ENCODE measurements around the gene DSCAML1.

Gene DSCAML1

DNA sequence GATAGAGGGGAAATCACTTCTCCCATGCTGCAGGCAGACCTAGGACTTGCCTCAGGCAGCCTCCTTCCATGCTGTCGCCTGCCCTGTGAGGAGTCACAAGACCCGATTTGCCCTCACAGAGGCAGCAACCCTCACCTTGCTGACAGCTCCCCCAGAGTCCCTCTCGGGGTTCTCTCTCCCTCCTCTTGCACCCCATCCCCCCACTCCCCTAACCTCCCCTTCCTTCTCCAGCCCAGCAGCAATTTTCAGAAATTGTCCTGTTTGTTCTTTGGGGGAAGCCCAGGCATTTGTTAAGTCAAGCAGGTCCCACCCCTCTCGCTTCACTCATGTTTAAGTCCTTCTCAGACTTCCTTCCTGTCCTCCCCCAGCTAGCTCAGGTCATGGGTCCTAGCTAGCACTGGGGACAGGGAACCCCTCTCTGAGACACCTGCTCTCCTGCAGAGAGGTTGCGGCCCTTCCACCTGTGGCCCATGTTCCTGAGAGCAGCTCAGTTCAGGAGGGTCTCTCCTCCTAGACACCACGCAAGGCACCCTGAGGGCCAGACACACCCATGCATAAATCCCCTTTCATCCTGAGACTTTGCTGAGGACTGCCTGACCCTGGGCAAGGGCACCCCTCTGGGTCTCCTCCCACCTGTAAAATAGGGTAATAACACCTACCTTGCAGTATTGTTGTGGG is 33.8 kb upstream of the DSCAML1 start:
- TF ChIP-seq, protein P1, sequence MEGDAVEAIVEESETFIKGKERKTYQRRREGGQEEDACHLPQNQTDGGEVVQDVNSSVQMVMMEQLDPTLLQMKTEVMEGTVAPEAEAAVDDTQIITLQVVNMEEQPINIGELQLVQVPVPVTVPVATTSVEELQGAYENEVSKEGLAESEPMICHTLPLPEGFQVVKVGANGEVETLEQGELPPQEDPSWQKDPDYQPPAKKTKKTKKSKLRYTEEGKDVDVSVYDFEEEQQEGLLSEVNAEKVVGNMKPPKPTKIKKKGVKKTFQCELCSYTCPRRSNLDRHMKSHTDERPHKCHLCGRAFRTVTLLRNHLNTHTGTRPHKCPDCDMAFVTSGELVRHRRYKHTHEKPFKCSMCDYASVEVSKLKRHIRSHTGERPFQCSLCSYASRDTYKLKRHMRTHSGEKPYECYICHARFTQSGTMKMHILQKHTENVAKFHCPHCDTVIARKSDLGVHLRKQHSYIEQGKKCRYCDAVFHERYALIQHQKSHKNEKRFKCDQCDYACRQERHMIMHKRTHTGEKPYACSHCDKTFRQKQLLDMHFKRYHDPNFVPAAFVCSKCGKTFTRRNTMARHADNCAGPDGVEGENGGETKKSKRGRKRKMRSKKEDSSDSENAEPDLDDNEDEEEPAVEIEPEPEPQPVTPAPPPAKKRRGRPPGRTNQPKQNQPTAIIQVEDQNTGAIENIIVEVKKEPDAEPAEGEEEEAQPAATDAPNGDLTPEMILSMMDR (IDR thresholded peaks at IDR 0.05; ENCODE audit: low read depth, low read length, missing control alignments): no peak
- H3K4me3 ChIP-seq (replicated peaks; ENCODE audit: low read depth, low read length): no peak overlapping the region
- no peak for DNase-seq (ENCODE audit: extremely low read depth, low read depth)

DNA sequence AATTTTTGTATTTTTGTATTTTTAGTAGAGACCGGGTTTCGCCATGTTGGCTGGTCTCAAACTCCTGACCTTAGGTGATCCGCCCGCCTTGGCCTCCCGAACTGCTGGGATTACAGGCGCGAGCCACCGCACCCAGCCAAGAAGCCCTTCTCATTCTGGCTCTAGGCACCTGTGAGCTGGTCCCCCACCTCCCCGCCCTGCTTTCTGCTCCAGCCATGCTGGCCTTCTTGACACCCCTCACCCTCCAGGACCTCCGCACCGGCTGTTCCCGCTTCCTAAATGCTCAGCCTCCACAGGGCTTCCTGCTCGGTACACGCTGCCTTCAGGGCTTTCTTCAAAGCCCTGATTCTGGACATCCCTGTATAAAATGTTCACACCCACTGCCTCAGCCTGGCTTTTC is 33.1 kb upstream of the DSCAML1 start:
- TF ChIP-seq, protein P1 (IDR thresholded peaks at IDR 0.05; ENCODE audit: low read depth, low read length, missing control alignments): no peak
- H3K4me3 ChIP-seq (replicated peaks; ENCODE audit: low read depth, low read length): no peak overlapping the region
- DNase-seq (ENCODE audit: extremely low read depth, low read depth): no peak

DNA sequence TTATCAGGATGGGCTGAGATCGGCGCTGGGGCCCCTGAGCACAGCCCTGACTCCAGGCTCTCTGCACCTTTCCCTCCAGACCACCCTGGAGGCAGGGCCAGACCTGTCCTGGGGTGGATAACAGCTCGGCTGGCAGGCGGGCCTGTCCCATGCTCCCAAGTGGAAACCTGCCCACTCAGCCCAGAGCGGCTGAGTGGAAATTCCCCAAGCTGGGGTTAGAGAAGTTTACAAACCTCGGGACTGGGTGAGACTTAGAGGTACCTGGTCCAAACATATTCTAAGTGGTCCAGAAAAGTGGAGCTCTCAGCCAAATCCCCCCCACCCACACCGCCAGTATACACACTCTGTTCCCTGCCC is 32.3 kb upstream of the DSCAML1 start:
- TF ChIP-seq, protein P1 (IDR thresholded peaks at IDR 0.05; ENCODE audit: low read depth, low read length, missing control alignments): no peak
- no peak overlapping the region for H3K4me3 ChIP-seq (replicated peaks; ENCODE audit: low read depth, low read length)
- DNase-seq (ENCODE audit: extremely low read depth, low read depth): no peak

DNA sequence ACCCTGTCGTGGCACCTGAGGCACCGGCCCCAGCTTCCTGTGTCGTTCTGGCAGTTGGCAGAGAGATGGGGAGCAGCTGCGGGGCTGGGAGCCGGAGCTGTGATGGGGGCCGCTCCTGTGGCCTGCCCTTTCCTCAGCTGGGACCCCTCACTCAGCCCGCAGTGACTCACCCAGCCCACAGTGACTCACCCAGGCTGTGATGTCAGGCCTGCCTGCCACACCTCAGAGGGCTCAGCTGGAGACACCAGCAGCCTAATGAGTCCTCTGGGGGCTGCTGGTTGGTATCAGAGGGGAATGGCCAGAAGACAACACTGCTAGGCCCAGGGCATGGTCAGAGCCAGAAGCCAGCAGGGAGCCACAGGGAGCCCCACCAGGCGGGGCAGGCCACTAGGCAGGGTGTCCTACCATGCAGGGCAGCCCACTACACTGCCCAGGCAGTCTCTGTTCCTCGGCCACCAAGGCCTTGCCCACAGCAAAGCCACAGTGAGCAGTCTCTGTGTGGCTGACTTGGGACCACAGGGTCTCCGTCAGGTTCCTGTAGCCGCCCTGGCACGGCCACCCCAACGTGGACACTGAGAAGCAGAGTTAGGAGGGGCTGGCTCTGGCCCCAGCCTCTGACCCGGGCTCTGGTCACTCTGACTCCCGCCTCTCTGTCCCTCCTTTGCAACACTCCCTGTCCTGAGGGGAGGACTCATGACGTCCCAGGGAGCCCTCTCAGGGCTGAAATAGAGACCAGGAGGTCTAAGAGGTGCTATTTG is 31.8 kb upstream of the DSCAML1 start:
- no peak for DNase-seq (ENCODE audit: extremely low read depth, low read depth)
- no peak overlapping the region for H3K4me3 ChIP-seq (replicated peaks; ENCODE audit: low read depth, low read length)
- TF ChIP-seq, protein P1 (IDR thresholded peaks at IDR 0.05; ENCODE audit: low read depth, low read length, missing control alignments): no peak

DNA sequence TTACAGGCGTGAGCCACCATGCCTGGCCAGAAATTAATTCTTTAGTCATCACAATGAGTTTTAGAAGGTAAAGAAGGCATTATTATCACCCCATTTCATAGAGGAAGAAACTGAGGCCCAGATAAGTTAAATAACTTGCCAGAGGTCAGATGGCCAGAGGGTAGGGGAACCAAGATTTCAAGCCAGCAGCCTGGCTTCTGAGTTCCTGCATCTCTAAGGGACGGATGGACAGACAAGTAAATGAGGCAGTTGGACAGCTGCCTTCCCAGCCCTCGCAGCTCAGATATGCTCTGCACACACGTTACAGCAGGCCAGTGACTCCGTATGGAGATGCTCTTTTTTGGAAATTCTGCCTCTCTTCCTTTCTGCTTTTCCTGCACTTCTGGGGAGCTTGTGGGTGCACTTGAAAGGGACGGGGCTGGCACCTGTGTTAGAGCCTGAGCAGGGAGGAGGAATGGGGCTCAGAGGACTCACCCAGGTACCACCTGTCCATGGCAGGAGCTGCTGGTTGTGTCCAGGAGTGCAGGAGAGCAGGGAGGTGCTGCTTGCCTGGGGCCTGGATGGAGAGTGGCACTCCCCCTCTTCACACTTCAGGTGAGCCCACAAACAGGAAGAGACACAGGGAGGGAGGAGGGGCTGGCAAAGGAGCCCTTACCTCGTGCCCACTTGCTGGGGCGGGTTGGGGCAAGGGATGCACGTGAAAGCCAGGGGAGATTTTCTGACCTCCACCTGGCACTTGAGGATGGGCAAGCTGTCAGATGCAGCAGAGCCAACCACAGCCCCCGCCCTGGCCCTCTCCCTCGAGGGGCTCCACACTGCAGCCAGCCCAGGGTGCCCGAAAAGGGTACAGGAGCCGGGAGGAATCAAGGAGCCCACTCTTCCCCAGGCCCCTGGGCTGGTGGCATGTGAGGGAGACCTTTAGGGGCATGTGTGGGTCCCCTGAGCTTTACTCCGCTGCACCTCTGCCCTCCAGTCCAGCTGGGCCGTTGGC is 30.8 kb upstream of the DSCAML1 start:
- TF ChIP-seq, protein P1 (IDR thresholded peaks at IDR 0.05; ENCODE audit: low read depth, low read length, missing control alignments): no peak
- no peak overlapping the region for H3K4me3 ChIP-seq (replicated peaks; ENCODE audit: low read depth, low read length)
- no peak for DNase-seq (ENCODE audit: extremely low read depth, low read depth)

DNA sequence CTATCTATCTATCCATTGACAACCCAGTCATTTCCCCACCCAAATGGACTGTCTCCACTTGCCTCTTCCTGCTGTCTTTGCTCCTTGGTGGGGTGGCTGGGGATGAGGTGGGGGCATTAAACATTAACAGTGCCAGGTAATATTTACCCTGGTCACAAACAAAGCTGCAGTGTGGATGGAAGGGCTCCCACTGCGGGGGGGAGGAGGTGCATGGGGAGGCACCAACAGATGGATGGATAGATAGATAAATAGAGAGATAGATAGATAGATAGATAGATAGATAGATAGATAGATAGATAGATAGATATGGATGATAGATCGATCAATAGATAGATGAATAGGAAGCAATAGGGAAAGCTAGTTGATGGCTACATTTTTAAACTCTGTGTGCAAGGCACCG is 29.8 kb upstream of the DSCAML1 start:
- TF ChIP-seq, protein P1 (IDR thresholded peaks at IDR 0.05; ENCODE audit: low read depth, low read length, missing control alignments): no peak
- no peak overlapping the region for H3K4me3 ChIP-seq (replicated peaks; ENCODE audit: low read depth, low read length)
- no peak for DNase-seq (ENCODE audit: extremely low read depth, low read depth)
